Hepatocyte (in vitro differentiated cells): ENCODE measurements around the gene ALCAM.

Source experiments
- CTCF ChIP-seq: fragments of 200-600 bp; sonication (generic); IDR thresholded peaks from 2 replicates; pipeline ENCODE4 v1.5.1; 2016; ENCODE audit warnings: antibody characterized with exemption, mild to moderate bottlenecking; ENCODE audit not compliant: poor library complexity
- EZH2 ChIP-seq: fragments of 200-600 bp; sonication (generic); IDR thresholded peaks from 2 replicates; pipeline ENCODE4 v1.6.1; 2016; ENCODE audit warnings: antibody characterized with exemption, mild to moderate bottlenecking, borderline replicate concordance

DNA sequence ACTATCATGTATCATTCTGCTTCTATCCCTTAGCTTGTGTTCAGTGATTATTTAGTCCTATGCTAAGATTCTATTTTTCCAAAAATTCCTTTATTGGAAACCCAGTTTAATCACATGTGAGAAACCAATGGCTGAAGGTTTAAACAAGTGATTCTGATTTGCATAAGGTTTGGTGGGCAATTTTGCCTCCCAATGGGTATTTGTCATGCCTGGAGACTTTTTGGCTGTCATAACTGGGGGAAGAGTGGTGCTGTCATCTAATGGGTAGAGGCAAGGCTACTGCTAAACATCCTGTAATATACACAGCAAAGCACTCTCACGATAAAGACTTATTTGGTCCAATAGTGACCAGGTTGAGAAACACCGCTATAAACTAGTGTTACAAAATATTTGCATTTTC lies 148.7 kb downstream of the ALCAM start:
- TF ChIP-seq CTCF (no peak), EZH2 (no peak)
